Measurements from ENCODE around the gene CABP1.

DNA sequence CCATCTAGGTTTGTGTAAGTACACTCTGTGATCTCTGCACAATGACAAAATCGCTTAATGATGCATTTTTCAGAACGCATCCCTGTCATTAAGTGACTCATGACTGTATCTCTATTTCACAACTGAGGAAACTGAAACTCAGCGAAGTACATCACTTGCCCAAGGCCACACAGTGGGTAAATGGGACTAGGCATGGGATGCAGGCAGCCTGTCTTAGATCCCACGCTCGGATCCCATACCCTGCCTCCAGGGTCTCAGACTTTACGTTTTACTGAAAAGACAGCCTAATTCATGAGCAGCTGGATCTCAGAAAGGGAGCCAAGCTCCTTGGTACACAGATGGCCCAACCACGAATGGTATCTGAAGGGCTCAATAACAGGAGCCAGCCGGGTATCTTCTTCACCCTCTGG lies 44.1 kb downstream of the CABP1 start:
- TF ChIP-seq, protein P1, sequence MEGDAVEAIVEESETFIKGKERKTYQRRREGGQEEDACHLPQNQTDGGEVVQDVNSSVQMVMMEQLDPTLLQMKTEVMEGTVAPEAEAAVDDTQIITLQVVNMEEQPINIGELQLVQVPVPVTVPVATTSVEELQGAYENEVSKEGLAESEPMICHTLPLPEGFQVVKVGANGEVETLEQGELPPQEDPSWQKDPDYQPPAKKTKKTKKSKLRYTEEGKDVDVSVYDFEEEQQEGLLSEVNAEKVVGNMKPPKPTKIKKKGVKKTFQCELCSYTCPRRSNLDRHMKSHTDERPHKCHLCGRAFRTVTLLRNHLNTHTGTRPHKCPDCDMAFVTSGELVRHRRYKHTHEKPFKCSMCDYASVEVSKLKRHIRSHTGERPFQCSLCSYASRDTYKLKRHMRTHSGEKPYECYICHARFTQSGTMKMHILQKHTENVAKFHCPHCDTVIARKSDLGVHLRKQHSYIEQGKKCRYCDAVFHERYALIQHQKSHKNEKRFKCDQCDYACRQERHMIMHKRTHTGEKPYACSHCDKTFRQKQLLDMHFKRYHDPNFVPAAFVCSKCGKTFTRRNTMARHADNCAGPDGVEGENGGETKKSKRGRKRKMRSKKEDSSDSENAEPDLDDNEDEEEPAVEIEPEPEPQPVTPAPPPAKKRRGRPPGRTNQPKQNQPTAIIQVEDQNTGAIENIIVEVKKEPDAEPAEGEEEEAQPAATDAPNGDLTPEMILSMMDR (conservative IDR thresholded peaks at IDR 0.05), result no peak
- no peak for TF ChIP-seq ZFX (IDR thresholded peaks at IDR 0.05)

Measured in C4-2B (cell line).